HG02678 (cell line): ENCODE measurements around the gene TBRG4.

ENCODE experiments used
- ATAC-seq: cut with Tn5 transposase; IDR thresholded peaks from one replicate; pipeline ENCODE4 v1.9.1; 2021; ENCODE audit warnings: mild to moderate bottlenecking, moderate library complexity; ENCODE audit not compliant: unreplicated experiment

Gene TBRG4

DNA sequence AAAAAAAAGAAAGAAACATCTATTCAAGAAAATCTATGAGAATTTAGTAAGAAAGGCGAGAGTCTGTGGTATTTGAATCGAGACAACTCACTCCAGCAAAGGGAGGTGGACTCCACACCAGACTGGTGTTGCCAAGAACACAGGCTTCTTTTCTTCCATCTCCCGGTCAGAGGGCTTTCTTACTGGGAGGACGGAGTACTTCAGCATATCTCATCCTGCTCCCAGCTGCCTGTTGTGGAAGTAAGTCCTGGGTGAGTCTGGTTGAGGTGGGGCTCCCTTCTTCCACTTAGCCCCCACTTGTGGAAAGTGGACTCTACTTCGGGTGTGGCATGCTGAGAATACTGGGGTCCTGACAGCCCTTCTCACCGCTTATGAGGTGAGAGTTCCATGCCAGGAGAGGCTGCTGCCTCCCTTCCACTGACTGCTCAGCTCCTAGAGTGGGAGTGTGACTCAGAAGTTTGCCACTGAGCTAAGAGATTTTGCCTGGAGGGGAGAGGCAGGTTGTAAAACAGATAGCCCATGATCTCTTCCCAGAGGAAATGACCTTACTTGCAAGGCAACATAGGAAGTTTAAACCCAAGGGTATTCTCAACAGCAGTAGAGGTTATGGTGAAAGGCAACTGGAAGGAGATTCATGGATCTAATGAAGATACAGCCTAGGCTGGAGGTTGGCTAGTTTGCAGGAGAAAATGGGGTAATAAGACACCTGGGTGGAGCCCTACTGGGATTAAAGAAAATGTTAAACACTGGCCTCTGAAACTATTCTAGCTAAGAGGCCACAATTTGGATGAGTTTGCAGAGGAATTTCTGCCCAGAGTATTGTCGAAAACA, 19.2 kb downstream of the TBRG4 start:
- ATAC-seq: no peak

- no peak for ATAC-seq
Observed at GRCh38 chr7:45089341-45089891, 22.1 kb downstream of the TBRG4 start.

DNA sequence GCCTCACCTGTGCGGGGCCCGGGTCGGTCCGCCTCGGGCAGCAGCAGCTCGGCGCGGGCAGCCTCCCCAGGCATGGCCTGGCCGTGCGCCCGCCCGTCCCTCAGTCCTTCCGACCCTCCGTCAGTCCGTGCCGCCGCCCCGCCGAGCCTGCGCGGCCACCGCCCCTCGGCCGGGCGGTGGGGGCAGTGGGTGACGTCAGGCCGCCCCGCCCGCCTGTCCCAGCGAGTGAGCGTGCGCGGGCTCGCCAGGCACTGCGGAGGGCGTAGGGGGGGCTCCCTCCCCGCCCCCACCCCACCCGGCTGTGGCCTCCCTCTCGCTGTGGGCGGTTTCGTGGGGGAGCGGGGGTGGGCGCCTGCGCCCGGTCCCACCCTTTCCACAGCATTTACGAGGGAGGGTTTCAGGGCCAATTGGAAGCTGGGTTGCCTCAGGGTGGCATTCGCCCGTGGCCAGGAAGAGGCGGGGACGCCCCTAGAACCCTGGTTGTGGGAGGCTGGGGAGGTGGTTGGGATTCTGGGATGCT, 22.6 kb downstream of the TBRG4 start, which contains the start of gene NACAD:
NACAD (minus strand) TSS at position 149 of the 520 bp plus-strand sequence; CDS start at position 74, 75 bp downstream.
- no peak for ATAC-seq

DNA sequence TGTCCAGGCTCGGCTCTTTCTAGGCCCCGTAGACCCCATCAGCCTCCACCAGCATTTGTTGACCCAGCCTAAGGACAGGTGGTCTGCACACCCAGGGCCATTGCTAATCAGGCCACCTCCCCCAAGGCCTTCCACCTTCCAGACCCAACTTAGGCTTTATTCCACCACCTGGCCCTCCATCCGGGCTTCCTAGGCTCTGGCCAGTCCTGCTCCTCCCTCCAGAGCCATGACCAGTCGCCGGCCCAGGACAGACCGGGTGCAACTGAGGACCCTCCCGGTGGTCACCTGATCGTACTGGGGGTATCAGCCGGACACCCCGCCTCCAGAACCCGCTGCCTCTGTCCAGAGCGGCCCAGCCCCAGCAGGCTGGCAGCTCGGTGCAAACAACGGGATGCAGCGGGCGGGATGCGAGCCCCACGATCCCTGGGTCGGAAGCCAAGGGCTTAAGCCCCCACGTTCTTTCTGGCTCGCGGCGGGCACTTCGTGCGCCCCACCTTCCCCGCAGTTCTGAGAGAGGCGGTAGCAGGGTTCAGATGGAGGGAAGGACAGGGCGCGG, 23.3 kb downstream of the TBRG4 start:
- no peak for ATAC-seq

GRCh38 chr7:45087301-45088145, 24.0 kb downstream of the TBRG4 start:
- no peak for ATAC-seq

DNA sequence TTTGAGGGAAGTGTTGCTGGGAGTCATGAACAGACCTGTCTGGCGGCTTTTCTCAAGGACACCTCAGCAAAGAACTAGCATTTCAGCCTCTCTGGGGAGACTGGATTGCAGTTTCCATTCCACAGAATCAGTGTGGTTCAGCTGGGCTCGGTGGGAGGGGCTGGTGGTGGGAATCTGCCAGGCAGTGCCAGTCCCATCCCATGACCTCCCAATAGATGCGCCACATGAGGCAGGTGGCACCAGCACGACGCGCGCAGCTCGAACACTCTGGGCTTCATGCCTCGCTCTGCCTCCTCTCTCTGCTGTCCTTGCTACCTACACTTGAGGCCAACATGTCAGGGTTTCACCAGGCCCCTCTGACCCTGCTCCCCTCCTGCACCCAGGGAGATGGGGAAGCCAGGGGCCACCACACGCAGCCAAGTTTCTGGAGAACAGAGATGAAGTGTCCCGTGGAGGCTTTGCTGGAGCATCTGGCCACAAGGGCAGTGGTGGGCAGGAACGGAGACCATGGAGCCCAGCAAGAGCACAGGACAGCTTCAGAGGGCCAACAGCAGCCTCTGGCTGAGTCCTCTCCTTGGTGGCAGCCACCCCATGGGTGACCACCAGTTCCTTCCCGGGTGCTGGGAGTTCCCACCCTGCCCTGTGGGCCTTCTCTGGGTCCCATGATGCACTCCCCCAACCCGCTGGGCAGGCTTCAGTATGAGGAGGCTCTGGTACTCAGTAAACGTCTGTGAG, 25.0 kb downstream of the TBRG4 start:
- no peak for ATAC-seq

DNA sequence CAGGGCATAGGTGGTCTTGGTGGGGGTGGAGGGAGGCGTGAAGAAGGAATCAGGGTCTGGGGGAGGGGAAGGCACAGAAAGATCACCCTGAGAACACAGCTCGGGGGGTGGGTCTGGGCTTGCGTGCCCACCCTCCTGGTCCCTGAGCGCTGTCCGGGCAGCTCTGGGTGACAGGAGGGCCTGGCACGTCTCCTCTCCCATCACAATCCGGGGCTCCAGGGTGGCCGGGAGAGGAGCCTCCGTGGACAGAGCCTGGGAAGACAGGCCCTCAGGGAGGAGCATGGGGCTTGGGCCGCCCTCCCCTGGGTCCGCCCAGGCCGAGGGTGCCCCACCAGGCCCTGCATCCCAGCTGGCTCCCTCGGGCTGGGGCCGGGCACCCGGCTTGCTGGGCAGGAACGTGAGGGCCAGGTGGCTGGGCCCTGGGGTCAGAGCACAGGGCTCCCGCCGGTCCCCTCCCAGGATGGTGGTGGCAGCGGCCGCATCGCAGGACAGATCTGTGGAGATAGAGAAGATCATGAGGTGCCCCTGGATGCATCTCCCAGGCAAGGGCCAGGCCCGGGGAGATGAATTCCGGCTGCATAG, 25.8 kb downstream of the TBRG4 start:
- ATAC-seq: no peak

GRCh38 chr7:45084901-45085618, 26.4 kb downstream of the TBRG4 start:
- no peak for ATAC-seq

GRCh38 chr7:45084336-45084735, 27.2 kb downstream of the TBRG4 start:
- ATAC-seq: no peak

DNA sequence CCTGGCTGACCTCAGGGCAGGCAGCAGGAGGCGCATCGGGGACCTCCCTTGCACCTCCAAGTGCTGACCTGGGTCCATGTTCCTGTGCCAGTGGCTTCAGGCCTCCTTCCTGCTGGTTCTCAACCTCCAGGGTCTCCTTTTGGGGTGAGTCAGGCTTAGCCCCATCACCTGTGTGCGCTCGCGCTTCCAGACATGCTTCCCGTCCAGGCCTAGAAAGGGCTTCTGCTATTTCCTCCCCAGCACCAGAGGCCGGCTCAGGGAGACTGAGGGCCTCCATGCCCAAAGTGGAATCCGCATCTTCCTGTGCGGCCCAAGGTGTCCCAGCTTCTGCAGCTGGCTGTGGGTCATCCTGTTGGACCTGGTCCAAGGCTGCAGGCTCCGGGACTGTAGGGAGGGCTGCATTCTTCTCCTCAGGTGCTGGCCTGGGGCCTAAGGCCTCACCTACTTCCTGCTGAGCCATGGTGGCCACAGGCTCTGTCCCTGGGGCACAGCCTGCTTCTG, 28.6 kb downstream of the TBRG4 start:
- no peak for ATAC-seq

GRCh38 chr7:45082031-45082830, 29.3 kb downstream of the TBRG4 start:
- no peak for ATAC-seq

GRCh38 chr7:45081670-45081974, 29.9 kb downstream of the TBRG4 start:
- no peak for ATAC-seq

GRCh38 chr7:45080958-45081669, 30.4 kb downstream of the TBRG4 start:
- ATAC-seq: no peak

- ATAC-seq: no peak
Observed at GRCh38 chr7:45080265-45080957, 31.1 kb downstream of the TBRG4 start.

DNA sequence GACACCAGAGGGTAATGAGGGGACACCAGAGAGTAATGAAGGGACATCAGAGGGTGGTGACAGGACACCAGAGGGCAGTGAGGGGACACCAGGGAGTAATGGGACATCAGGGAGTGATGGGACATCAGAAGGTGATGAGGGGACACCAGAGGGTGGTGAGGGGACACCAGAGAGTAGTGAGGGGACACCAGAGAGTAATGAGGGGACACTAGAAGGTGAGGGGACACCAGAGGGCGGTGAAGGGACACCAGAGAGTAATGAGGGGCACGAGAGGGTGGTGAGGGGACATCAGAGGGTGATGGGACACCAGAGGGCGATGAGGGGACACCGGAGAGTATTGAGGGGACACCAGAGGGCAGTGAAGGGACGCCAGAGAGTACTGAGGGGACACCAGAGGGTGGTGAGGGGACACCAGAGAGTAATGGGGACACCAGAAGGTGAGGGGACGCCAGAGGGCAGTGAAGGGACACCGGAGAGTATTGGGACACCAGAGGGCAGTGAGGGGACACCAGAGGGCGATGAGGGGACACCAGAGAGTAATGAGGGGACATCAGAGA, 33.3 kb downstream of the TBRG4 start:
- no peak for ATAC-seq

- no peak for ATAC-seq
Observed at GRCh38 chr7:45077579-45077978, 33.9 kb downstream of the TBRG4 start.

DNA sequence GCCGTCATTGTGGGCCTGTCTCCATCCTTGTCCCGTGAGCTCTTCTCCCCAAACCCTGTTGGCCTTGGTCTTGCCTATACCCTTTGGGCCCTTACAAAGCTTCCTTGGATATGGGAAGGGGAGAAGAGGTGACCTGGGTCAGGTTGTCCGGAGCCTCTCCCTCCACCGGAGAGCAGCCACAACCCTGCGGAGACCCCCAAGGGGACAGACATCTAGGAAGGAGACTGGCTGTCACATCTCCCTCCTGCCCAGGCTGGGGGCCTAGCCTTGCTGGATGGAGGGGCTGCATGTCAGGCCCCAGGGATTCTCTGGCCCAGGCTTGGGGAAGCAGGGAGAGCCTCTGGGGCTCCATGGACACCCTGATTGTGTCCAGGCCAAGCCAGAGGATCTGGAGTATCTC, 34.6 kb downstream of the TBRG4 start:
- no peak for ATAC-seq
